NCI-H146 treated with DMSO at 0.1 percent for 48 hours (cell line): ENCODE results near the gene KMT2D.

Source experiments
- DNase-seq: peaks from one replicate; lab custom pipeline; 2025; ENCODE audit not compliant: unreplicated experiment; lab: John Stamatoyannopoulos, UW

Gene KMT2D

DNA sequence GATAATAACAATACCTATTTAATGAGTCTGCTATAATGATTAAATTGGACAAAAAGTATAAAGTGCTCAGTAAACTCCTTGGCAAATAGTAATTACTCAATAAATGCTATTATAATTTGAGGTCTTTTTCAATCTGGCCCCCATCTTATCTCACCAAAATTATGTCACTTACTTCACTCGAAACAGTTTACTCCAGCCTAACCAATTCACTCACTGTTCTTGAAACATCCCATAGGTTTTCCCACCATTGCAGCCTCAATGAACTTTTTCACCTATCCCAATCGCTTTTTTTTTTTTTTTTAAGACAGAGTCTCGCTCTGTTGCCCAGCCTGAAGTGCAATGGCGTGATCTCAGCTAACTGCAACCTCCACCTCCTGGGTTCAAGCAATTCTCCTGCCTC, 24.6 kb downstream of the KMT2D start:
- no peak for DNase-seq

DNA sequence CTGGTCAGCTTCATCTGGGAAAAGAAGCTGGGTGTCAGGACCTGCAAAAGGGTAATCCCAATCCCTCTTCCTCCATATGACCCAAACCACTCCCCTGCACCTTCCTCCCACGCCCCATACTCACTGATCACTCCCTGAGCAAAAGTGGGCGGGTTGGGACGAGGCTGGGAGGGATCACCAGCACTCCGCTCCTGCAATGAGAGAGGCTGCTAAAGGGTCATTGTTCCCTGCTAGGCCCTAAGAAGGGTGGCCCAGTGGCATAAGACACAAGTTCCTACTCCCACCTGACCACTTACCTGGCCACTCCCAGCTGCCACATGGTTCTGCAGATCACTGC, 26.3 kb downstream of the KMT2D start:
- no peak for DNase-seq

- DNase-seq = no peak
Observed at GRCh38 chr12:49033611-49034285, 26.8 kb downstream of the KMT2D start.

DNA sequence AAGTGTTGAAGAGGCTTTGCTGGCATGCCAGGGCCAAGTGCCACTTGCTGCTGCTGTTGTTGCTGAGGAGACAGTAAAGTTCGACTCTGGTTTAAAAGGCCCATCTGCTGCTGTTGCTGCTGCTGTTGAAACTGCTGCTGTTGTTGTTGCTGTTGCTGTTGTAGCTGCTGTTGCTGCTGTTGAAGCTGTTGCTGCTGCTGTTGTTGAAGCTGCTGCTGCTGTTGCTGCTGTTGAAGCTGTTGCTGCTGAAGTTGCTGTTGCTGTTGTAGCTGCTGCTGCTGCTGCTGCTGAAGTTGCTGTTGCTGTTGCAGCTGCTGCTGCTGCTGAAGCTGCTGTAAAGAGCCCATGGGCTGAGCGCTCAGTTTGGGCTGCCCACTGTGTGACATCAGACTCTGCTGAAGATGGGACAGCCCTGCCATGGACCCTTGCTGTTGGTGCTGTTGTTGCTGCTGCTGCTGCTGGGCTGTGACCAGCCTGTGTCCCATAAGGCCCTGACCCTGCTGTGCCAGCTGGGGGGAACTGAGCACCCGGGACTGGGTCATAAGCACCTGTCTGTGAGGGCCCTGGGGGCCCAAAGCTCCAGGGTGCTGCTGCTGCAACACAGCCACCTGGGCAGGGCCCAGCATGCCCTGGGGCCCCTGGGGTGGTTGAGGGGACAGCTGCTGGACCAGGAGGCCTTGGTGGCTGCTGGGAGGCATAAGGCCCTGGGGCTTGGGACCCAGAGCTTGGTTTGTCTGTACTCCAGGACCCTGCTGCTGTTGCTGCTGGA, 27.7 kb downstream of the KMT2D start:
- no peak for DNase-seq

DNA sequence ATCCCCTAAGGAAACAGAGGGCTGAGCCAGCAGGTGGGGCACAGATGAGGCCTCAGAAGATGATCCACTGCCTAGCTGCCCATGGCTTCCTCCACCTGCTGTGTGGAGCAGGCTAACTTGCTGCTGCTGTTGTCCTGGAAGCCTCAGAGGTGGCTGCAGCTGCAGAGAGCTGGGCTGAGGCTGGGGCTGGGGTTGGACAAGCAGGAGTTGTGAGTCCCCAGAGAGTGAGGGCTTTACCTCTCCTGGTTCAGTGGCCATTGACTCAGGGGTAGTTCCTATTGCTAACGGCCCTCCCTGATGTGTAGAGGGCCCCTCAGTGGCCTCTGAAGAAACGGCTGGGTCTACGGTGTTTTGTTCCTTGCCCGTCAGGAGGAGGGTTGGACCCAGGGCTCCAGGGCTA, 28.3 kb downstream of the KMT2D start:
- no peak for DNase-seq

DNA sequence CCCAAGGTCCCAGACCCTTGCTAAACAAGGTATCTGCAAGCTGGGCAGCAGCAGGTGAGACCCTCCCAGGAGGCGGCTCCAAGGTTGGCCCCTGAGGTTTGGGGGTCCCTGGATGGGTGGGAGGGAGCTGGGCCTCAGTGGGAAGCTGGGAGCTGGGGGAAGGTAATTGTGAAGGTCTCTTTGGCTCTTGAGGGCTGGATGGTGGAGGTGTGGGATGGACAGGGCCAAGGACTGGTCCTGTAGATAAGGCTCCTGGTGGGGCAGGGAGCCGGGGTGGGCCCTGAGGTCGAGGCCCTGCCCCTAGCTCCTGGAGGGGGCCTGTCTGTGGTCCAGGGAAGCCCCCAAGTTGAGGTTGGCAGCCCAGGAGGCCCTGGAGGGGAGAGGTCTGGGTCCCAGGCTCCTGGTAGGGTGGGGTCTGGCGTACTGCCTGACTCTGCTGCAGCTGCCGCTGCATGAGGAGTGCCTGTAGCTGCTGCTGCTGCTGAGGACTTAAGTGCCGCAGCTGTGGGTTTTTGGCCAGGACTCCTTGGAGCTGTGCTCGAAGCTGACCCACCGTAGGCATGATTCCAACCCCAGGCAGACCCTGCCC, 28.9 kb downstream of the KMT2D start:
- no peak for DNase-seq

GRCh38 chr12:49030714-49031572, 29.7 kb downstream of the KMT2D start:
- no peak for DNase-seq

DNA sequence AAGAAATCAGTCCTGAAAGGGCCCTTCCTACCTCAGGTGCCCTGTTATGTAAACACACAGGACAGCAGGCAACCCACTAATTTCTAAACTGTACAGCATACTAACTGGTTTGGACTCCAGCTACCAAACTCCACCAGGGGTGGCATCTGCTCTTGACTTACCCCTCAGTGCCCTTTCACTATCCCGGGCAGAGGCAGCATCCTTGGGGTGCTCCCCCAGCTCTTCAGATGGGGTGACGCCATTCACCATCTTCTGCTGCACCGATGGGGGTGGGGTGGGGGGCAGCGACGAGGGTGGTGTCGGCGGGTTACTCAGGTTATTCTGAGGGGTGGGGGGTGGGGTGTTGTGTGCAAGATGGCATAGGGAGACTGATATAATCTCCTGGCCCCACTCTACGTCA, 30.5 kb downstream of the KMT2D start:
- DNase-seq = no peak

GRCh38 chr12:49028666-49029275, 31.8 kb downstream of the KMT2D start:
- no peak for DNase-seq

GRCh38 chr12:49027846-49028555, 32.6 kb downstream of the KMT2D start:
- no peak for DNase-seq

DNA sequence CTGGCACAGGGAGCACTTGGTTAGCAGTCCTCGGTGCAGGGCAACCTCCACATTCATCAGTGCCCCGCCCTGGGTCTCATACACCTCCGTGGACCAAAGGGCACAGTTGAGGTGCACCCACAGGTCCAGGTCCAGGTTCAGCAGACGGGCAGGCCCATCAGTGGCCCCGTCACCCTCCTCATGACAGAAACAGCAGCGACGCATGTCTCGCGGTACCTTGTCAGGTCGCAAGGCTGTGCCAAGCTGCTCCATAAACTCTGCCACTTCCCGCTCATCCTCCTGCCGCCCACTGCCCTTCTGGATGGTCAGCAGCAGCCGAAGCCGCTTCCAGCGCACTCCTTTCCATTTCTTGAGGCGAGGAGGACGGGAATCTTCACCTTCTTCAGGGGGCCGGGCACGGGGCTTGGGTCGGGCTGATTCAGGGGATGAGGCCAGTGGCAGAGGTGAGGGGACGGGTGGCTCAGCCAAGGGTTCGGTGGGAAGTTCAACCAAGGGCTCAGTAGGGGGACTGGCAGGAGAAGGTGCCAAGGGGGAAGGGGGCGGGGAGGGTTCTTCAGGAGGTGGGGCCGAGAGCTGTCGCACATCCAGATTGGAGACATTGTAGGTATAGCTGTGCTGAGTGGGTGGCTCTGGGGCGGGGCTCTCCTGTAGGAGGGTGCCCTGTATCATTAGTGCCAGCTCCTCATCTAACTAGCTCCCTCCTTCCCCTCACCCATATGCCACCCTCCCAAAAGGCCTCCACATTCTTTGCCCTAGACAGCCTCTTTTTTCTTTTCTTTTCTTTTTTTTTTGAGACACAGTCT, 33.7 kb downstream of the KMT2D start:
- DNase-seq = no peak

DNA sequence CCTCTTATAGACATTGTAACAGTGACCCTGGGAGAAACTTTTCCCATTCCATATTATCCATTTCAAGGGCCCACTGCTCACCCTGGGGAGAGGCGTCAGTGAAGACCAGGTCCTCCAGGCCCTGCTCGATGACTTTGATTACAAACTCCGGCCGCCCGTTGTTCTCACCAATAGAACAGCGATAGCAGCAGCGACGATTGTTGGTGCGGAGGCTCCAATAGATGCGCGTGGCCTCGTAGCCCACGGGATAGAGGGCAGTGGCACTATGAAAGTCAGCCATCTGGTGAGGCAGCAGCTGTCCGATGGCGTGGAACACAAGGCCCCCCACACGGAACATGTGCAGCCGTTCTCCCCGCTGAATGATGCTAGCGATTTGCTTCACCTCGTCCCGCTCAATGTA, 34.5 kb downstream of the KMT2D start:
- no peak for DNase-seq

DNA sequence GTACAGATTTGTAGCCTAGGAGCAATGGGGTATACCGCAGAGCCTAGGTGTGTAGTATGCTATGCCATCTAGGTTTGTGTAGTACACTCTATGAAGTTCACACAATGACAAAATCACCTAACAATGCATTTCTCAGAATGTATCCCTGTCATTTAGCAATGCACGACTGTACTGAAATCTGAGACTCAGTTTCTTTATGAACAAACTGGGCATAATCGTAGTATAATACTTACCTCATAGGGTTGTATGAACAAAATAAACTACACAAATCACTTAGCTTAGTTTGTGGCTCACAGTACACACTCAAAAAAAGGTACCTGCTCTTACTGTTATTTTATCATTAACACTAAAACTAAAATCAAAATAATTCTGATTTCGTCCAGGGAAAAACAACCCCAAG, 35.1 kb downstream of the KMT2D start:
- DNase-seq = no peak

DNA sequence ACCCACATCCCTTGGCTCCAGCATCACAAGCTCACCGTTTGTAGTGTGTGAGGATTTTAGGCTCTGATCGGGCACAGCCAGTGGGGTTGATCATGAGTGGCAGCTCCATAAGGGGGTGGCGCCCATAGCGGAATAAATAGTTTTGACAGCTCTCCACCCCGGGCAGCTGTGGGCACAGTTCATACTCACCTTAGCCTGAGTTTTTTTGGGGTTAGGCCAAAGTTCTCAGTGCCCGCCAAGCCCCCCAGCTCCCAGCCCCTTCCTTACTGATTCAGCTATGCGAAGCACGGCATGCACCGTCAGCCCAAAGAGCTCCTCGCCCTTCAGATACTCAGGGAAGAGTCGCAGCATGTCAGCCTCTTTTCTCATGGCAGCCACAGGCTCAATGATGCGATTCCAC, 36.1 kb downstream of the KMT2D start:
- no peak for DNase-seq

GRCh38 chr12:49023812-49024211, 36.8 kb downstream of the KMT2D start:
- DNase-seq = no peak

DNA sequence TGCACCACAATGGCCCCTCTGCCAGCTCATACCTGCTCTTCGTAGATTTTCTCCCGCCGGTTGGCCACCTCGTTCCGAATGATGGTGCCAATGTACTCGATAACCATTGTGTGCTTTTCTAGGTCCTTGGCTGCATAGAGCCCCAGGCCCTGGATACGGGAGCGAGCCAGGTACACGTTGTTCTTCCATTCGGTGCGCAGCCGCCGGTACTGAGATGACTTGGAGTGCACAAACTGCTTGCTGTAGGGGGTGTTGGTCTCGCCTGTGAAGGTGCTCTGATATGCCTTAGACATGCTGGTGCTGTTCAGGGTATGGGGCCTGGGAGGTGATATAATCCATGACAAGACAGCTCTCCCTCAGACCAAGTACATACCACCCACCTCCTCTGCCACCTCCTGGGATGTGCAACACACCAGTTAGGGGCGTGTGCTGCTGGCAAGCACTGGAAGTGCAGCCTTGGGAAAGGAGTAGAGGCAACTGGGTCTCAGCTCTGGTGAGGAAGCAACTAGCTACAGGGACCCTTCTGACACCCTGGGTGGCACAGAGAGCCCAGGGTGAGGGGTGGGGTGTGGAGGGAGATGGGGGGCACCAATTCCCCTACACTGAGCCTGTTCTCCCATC, 37.9 kb downstream of the KMT2D start:
- DNase-seq = no peak

- no peak for DNase-seq
Observed at GRCh38 chr12:49021292-49021915, 39.2 kb downstream of the KMT2D start.

- no peak for DNase-seq
Observed at GRCh38 chr12:49020441-49020840, 40.2 kb downstream of the KMT2D start.
